MM.1S (cell line): ENCODE data around the gene KRTAP20-2.

Source experiments
- CTCF ChIP-seq: fragments of 300-600 bp; sonication (generic); IDR thresholded peaks from 2 replicates; pipeline ENCODE4 v1.5.1; 2016; ENCODE audit warnings: antibody characterized with exemption, low read length, mixed read lengths
- EZH2 ChIP-seq: fragments of 300-600 bp; sonication (generic); optimal IDR thresholded peaks from 2 replicates; pipeline ENCODE3; 2017; ENCODE audit warnings: low read depth, mild to moderate bottlenecking, antibody characterized with exemption, low read length, mixed read lengths
- EZH2phosphoT487 ChIP-seq: fragments of 300-600 bp; sonication (generic); IDR thresholded peaks from 2 replicates; pipeline ENCODE4 v1.6.1; 2018; ENCODE audit warnings: antibody characterized with exemption, low read length

GRCh38 chr21:30620080-30620479 lies 14.9 kb upstream of the KRTAP20-2 start:
- TF ChIP-seq CTCF (no peak), EZH2 (no peak), EZH2phosphoT487 (no peak)
